K562 (cell line): ENCODE data around the gene TBXA2R. TPM values are rescaled to one million over a fixed set of nuclear protein-coding genes. Genes with fewer than 3 reads are reported as not detected.

ENCODE experiments used
- AFF1 ChIP-seq, 2 experiments: fragments of 450-650 bp; IDR thresholded peaks; 2 replicates each; pipeline ENCODE4 v1.6.1; 2018; ENCODE audit warnings: mild to moderate bottlenecking in 2 of 2, low read depth in 1 of 2; ENCODE audit not compliant: partially characterized antibody in 2 of 2
- ARID3B ChIP-seq: fragments of 250-450 bp; sonication (Bioruptor Pico); IDR thresholded peaks from 2 replicates; pipeline ENCODE4 v1.4.0; 2020; ENCODE audit warnings: borderline replicate concordance
- DDX20 ChIP-seq: fragments of 450-650 bp; IDR thresholded peaks from 2 replicates; pipeline ENCODE4 v1.6.1; 2016; ENCODE audit warnings: missing genetic modification characterization, low read depth, mild to moderate bottlenecking, missing compliant biosample characterization, moderate library complexity
- HSF4 ChIP-seq: fragments of 250-450 bp; sonication (Bioruptor Pico); IDR thresholded peaks from 2 replicates; pipeline ENCODE4 v2.1.2; 2022; ENCODE audit warnings: mild to moderate bottlenecking, moderate library complexity, borderline replicate concordance
- SAFB2 ChIP-seq: fragments of 200-400 bp; formaldehyde crosslinking; IDR thresholded peaks from 2 replicates; pipeline ENCODE4 v1.6.1; 2018; ENCODE audit warnings: borderline replicate concordance, low read length, low read depth, moderate library complexity; ENCODE audit not compliant: severe bottlenecking
- ZBTB5 ChIP-seq: fragments of 450-650 bp; IDR thresholded peaks from 2 replicates; pipeline ENCODE4 v1.6.1; 2017; ENCODE audit warnings: antibody characterized with exemption
- polyA plus RNA-seq, 8 experiments: library from polyadenylated mRNA; depleted of rRNA in 4 of 8; stranded (reverse) in 5 of 8; unstranded in 3 of 8; fragments of >200 nt; fragmentation: Nextera tagmentation in 2 of 8; fragmentation: Illumina TruSeq in 1 of 8; extraction: Ambion mirVana in 2 of 8; extraction: Trizol in 1 of 8; gene quantifications; 2 replicates each; pipeline versions ENCODE4 v1.2.1 to v1.2.3, GENCODE V29; 2011 to 2014; ENCODE audit warnings: inconsistent platforms in 1 of 8, missing spikeins in 1 of 8
- total RNA-seq, 7 experiments: library from RNA; depleted of rRNA in 6 of 7; stranded (reverse); fragments of >200 nt in 6 of 7; fragmentation: Illumina TruSeq in 2 of 7; extraction: Trizol in 2 of 7; gene quantifications; 2 replicates each; pipeline versions ENCODE4 v1.2.1 to v1.2.3, GENCODE V29; 2011 to 2021; ENCODE audit warnings: low replicate concordance in 1 of 7
- TF ChIP-seq, protein P1 (sequence below), 2 experiments: fragments of 450-650 bp in 1 of 2; sonication (generic) in 1 of 2; formaldehyde crosslinking in 1 of 2; IDR thresholded peaks; 2 replicates each; pipeline versions ENCODE4 v1.7.1 to v1.9.0; 2016 to 2022; ENCODE audit warnings: inconsistent platforms in 1 of 2, mild to moderate bottlenecking in 1 of 2, missing genetic modification reagents in 1 of 2

TBXA2R gene
- total and polyA plus RNA-seq, 9 of the 15 experiments (the other 6 are each of a cell fraction or from before 2014, with no cell fraction given), result 1.5 to 24.0 (median 2.8) TPM

DNA sequence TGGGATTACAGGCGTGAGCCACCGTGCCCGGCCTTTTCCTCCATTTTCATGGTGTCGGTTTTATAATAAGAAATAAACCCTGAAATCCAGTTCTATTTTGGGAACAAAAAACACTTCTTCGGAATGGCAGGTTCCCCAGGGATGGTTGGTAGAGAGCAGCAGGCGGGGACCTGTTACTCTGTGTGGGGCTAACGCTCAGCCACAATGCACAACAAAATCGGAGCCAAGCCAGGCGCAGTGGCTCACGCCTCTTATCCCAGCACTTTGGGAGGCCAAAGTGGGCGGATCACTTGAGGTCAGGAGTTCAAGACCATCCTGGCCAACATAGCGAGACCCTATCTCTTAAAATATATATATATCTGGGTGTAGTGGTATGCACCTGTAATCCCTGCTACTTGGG, 5.7 kb downstream of the TBXA2R start (continued):
- TF ChIP-seq, protein P1, sequence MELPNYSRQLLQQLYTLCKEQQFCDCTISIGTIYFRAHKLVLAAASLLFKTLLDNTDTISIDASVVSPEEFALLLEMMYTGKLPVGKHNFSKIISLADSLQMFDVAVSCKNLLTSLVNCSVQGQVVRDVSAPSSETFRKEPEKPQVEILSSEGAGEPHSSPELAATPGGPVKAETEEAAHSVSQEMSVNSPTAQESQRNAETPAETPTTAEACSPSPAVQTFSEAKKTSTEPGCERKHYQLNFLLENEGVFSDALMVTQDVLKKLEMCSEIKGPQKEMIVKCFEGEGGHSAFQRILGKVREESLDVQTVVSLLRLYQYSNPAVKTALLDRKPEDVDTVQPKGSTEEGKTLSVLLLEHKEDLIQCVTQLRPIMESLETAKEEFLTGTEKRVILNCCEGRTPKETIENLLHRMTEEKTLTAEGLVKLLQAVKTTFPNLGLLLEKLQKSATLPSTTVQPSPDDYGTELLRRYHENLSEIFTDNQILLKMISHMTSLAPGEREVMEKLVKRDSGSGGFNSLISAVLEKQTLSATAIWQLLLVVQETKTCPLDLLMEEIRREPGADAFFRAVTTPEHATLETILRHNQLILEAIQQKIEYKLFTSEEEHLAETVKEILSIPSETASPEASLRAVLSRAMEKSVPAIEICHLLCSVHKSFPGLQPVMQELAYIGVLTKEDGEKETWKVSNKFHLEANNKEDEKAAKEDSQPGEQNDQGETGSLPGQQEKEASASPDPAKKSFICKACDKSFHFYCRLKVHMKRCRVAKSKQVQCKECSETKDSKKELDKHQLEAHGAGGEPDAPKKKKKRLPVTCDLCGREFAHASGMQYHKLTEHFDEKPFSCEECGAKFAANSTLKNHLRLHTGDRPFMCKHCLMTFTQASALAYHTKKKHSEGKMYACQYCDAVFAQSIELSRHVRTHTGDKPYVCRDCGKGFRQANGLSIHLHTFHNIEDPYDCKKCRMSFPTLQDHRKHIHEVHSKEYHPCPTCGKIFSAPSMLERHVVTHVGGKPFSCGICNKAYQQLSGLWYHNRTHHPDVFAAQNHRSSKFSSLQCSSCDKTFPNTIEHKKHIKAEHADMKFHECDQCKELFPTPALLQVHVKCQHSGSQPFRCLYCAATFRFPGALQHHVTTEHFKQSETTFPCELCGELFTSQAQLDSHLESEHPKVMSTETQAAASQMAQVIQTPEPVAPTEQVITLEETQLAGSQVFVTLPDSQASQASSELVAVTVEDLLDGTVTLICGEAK (IDR thresholded peaks at IDR 0.05), result no peak
- TF ChIP-seq, protein P1 (CRISPR knock-in tag; IDR thresholded peaks at IDR 0.05), result no peak
- TF ChIP-seq AFF1 (IDR thresholded peaks at IDR 0.05; ENCODE audit: low read depth in 1 of 2, partially characterized antibody in 2 of 2) (no peak), ZBTB5 (no peak), HSF4 (CRISPR knock-in tag) (no peak), ARID3B (CRISPR knock-in tag) (no peak), DDX20 (no peak), SAFB2 (no peak)
